GM18502 (cell line): Measurements from ENCODE around the gene MMAB.

ENCODE experiments used
- ATAC-seq: cut with Tn5 transposase; IDR thresholded peaks from one replicate; pipeline ENCODE4 v1.9.1; 2021; ENCODE audit warnings: mild to moderate bottlenecking; ENCODE audit not compliant: unreplicated experiment, poor library complexity

Gene MMAB

GRCh38 chr12:109542876-109543275, 30.4 kb downstream of the MMAB start:
- no peak for ATAC-seq

- ATAC-seq = no peak
These were observed 31.3 kb downstream of the MMAB start for GRCh38 chr12:109542014-109542413.

- no peak for ATAC-seq
These were observed 31.9 kb downstream of the MMAB start for GRCh38 chr12:109541413-109541726.

- no peak for ATAC-seq
These were observed 32.5 kb downstream of the MMAB start for GRCh38 chr12:109540526-109541412.

- ATAC-seq = no peak
These were observed 33.8 kb downstream of the MMAB start for GRCh38 chr12:109539508-109539907.

- ATAC-seq = no peak
These were observed 35.0 kb downstream of the MMAB start for GRCh38 chr12:109538191-109538863.

GRCh38 chr12:109537136-109537535, 36.2 kb downstream of the MMAB start:
- no peak for ATAC-seq

- ATAC-seq = no peak
These were observed 37.4 kb downstream of the MMAB start for GRCh38 chr12:109535863-109536250.

- ATAC-seq = no peak
These were observed 38.0 kb downstream of the MMAB start for GRCh38 chr12:109535231-109535862.

GRCh38 chr12:109534456-109534855, 38.8 kb downstream of the MMAB start:
- ATAC-seq = no peak

- no peak for ATAC-seq
These were observed 39.9 kb downstream of the MMAB start for GRCh38 chr12:109533487-109533740.

- ATAC-seq = no peak
These were observed 40.4 kb downstream of the MMAB start for GRCh38 chr12:109532721-109533486.

- no peak for ATAC-seq
These were observed 41.9 kb downstream of the MMAB start for GRCh38 chr12:109531411-109531810.

- no peak for ATAC-seq
These were observed 43.3 kb downstream of the MMAB start for GRCh38 chr12:109529691-109530640.

- ATAC-seq = no peak
These were observed 45.7 kb downstream of the MMAB start for GRCh38 chr12:109527489-109528123.

GRCh38 chr12:109525279-109525585, 48.1 kb downstream of the MMAB start:
- ATAC-seq = no peak

- no peak for ATAC-seq
These were observed 48.6 kb downstream of the MMAB start for GRCh38 chr12:109524466-109525278.

GRCh38 chr12:109523504-109523903, 49.8 kb downstream of the MMAB start:
- ATAC-seq = no peak

GRCh38 chr12:109523071-109523470, 50.2 kb downstream of the MMAB start:
- ATAC-seq = no peak
